ENCODE results near the gene MANF.
"Not testable (repeated sequence)": the region's sequence is repeated elsewhere in the genome, so short reads cannot be mapped to it uniquely, and the experiment has no call there.

Gene MANF
- 19.9 to 128 (median 34.7) reads per million in 3 experiments for total RNA-seq

- peak; percentile 98 for DNase-seq
Observed at GRCh38 chr3:51384726-51385473, at the start of gene MANF. Gene MANF (plus strand): TSS chr3:51385291. CDS start chr3:51385343, 52 bp downstream.

DNA sequence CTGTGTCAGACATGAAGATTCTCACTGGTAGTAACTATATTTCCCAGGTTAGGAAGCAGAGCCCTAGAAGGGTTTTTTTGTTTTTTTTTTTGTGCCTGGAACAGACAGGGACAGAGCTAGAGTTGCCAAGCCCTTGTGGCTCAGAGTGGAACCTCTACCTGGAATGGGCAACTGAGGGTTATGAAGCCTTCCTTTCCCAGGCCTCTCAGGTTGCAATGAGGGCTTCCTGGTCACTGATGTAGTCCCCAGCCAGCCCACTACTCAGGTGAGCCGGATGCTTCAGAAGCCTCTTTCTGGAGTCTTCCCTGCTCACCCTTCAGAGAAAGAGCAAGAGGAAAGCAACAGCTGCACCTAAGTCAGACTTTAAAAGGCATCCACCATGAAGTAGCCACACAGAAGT lies 48.8 kb upstream of the MANF start:
- no peak for DNase-seq

DNA sequence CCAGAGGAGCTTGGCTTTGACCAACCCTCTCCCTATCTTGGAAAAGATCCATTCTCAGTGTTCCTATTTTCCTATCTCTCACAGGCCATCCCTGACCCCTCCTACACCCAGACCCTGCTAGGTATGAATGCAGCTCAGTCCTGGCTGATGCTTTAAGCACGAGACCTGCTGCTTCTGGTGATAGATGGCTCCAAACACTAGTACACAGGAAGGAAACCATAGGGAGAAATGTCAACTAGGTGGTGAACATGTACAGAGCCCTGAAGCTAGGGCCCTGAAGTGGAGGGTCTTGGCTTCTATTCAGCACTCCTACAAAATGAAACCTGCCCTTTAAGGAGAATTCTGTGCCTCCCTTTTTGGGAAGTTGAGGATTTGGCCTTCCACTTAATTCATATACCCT lies 47.4 kb upstream of the MANF start:
- no peak for DNase-seq

DNA sequence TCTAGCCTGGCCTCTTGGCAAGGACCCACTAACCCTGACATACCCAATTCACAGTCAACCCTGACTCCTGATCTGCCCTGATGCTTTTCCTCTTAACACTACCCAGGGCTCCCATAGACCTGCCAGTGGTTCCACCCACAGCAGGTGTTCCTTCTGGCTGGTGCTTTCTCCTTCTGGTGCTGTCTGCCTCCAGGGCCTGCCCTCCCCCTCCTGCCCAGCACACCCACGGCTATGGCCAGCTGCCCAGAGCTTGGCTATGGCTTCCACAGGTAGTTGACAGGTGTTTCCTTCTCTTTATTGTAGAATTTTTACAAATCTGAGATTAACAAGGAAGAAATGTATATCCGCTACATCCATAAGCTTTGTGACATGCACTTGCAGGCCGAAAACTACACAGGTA lies 46.5 kb upstream of the MANF start:
- DNase-seq = no peak

GRCh38 chr3:51340013-51340829 lies 44.9 kb upstream of the MANF start:
- DNase-seq = no peak

DNA sequence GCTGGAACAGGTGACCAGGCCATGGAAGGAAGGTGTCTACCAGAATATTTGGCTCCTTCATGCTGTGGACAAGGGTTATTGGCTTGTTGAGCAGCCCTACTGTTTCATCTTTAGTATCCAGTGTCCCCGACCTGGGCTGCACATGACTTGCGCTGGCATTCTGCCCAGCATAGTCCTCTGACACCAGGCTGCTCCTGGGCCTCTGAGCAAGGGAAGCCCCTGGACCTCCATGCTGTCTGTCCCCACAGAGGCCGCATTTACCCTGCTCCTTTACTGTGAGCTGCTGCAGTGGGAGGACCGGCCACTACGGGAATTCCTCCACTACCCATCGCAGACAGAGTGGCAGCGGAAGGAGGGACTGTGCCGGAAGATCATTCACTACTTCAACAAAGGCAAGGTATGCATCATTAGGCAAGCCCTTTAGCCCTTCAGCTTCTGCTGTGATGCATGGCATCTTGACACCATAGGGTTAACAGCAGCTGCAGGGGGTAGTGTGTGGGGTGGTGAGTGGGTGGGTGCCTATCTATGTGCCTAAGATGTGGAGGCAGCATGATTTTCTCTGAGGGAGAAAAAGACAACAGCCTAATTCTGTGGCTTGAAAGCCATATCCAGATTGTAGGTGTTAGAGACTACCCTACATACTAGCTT lies 44.0 kb upstream of the MANF start:
- DNase-seq = no peak

GRCh38 chr3:51343918-51344687 lies 41.0 kb upstream of the MANF start:
- DNase-seq = no peak

- no peak for DNase-seq
Observed at GRCh38 chr3:51350751-51351150, 34.3 kb upstream of the MANF start.

DNA sequence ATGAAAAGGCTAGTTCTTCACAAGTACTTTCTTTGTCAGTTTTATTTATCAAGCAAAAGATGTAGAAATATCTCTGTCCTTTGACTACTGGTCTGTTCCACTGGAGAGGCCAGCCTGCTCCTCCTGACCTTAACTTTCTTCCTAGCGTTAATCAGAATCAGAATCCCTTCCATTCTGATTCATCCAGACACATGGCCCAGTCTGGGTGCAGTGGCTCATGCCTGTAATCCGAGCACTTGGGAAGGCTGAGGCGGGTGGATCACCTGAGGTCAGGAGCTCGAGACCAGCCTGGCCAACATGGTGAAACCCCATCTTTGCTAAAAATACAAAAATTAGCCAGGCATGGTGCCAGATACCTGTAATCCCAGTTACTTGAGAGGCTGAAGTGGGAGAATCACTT lies 32.0 kb upstream of the MANF start:
- no peak for DNase-seq

GRCh38 chr3:51353691-51354090 lies 31.4 kb upstream of the MANF start:
- no peak for DNase-seq

GRCh38 chr3:51354172-51354571 lies 30.9 kb upstream of the MANF start:
- no peak for DNase-seq

DNA sequence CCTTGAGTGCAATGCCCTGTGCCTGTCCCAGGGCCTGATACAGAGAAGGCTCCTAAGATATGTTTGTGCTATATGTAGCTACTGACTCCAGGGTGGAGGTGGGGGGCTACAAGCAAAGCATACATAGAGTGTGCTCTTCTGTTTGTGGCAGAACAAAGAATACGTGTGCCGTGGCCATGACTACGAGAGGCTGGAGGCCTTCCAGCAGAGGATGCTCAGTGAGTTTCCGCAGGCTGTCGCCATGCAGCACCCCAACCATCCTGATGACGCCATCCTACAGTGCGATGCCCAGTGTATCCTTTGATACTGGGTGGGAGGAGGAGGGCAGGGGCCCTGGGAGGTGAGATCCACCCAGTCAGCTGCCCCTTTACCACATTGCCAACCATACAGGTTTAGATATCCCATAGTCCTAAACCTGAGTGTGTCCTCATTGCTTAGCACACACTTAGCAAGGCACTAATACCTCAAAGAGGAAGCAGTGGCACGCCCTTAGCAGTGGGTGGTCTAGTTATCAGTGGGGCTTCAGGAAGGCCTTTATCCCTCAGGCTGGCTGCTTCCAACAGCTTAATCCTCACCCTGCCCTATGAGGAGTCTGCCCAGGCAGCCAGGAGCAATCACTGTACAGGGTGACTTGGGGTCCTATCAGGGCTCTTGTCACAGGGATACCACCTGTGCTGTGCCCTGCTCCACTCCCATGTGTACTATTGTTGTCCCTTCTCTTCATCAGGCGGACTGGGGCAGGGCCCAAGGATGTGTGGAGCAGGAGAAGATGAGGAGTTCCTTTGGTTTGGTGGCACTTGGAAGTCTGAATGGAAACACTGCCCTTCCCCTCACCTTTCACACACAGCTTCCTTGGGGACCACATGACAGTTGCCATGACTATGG lies 30.1 kb upstream of the MANF start:
- no peak for DNase-seq

DNA sequence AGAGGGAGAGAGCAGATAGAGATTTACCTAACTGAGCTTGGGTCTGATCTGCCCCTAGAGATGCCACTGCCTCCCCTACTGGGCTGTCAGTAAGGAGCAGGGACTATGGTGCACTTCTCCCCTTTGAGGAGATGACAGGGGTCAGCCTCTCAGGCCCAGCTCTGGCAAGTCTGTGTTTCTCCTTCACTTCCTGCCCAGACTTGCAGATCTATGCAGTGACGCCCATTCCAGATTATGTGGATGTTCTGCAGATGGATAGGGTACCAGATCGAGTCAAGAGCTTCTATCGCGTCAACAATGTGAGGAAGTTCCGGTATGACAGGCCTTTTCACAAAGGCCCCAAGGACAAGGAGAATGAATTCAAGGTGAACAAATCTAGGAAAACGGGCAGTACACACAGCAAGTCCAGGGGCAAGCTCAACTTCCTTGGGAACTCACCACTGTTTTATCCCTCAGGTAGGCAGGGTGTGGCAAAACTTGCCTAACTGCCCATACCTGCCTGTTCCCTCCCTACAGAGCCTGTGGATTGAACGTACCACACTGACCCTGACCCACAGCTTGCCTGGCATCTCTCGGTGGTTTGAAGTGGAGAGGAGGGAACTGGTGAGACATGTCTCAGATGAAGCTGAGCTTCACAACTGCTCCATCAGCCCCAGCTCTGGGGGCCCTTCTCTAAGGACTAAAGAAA lies 29.1 kb upstream of the MANF start:
- DNase-seq = no peak

GRCh38 chr3:51357856-51358255 lies 27.2 kb upstream of the MANF start:
- DNase-seq = no peak

DNA sequence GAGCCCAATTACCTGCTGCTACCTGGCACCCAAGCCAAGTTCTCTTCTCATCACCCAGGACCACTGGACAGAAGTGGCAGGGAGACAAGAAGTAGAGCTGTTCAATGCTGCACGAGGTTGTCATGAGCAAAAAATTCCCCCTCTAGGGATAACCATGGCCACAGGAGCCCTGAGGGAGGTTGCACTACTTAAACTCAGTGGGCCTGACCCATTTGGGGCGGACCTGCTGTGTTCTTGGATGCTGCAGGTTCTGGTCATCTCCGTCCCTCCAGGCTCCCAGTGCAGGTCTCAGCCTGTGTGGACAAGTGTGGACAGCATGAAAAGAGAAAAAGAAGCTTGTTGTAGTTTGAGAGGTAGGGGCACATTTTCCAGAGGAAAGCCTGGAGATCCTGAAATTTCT lies 26.1 kb upstream of the MANF start:
- no peak for DNase-seq

GRCh38 chr3:51360806-51361205 lies 24.3 kb upstream of the MANF start:
- no peak for DNase-seq

DNA sequence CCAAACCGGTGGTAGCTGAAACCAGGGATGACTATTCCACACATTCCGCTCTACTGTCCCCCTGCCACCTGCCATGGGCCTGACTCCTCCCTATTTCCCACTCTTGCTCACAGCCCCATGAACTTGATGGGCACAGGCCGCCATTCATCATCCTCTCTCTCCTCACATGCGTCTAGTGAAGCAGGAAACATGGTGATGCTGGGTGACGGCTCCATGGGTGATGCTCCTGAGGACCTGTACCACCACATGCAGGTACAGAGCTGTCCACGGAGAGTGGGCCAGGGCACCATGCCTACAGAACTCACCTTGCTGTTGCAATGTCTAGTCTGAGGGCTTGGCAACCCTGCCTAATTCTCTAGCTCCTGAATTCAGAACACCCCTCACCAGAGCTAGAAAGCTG lies 23.3 kb upstream of the MANF start:
- DNase-seq = no peak

DNA sequence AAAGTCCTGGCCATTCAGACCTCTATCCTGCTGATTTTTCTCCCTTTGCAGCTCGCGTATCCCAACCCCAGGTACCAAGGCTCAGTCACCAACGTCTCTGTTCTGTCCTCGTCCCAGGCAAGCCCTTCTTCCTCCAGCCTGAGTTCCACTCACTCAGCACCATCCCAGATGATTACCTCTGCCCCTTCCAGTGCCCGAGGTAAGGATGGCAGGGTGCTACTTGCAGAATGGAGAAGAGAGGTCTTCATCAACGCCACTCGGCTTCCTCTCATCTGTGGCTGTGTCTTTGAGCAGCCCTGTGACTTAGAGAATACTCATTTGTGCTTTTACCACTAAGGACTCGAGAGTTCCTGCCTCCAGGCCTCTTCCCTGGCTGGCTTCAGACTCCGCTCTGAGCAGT lies 22.6 kb upstream of the MANF start:
- DNase-seq = no peak

GRCh38 chr3:51368276-51368675 lies 16.8 kb upstream of the MANF start:
- DNase-seq = not testable (repeated sequence)

DNA sequence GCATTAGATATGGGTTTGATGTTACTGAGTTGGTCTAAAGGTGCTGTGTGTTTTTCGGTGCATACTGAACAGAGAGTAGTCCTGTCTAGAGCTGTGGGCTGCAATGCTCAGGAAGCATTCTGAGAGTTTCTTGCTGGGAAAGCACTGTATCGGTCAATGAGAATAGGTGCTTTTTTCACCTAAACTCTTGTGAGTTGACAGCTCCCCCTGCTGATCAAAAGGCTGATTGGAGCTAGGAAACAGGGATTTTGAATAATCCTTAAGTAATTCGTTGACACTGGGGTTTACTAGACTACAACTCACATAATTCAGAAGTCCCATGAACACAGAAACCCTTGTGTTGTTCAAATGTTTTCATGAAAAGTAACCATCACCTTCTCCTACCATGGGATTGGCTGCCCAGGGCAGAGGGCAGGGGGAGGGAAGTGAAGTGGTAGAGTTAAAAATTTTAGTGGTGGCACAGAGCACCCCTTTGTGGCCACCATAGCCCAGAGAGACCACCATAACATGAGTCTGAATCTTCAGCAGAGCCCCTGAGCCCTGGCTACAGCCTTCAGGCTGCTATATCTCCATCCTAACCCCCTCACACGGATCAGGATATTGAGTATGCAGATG lies 13.0 kb upstream of the MANF start:
- DNase-seq = peak; percentile 49

Measured in central memory CD4-positive, alpha-beta T cell (primary cell).